Right kidney (tissue), 1 donor: ENCODE results near the gene PREX1.
"Not testable (repeated sequence)": the region's sequence is repeated elsewhere in the genome, so short reads cannot be mapped to it uniquely, and the experiment has no call there.

Experiments
- DNase-seq: peaks from one replicate; pipeline ENCODE4 v3.0.0-alpha.2; 2016

PREX1 gene

GRCh38 chr20:48791014-48791413 lies 36.8 kb downstream of the PREX1 start:
- no peak for DNase-seq

GRCh38 chr20:48790473-48791003 lies 37.3 kb downstream of the PREX1 start:
- no peak for DNase-seq

GRCh38 chr20:48789781-48790472 lies 37.9 kb downstream of the PREX1 start:
- no peak for DNase-seq

- DNase-seq = no peak
These were observed 38.6 kb downstream of the PREX1 start for GRCh38 chr20:48789185-48789668.

GRCh38 chr20:48788486-48789072 lies 39.2 kb downstream of the PREX1 start:
- DNase-seq = no peak

- no peak for DNase-seq
These were observed 39.9 kb downstream of the PREX1 start for GRCh38 chr20:48787861-48788375.

GRCh38 chr20:48786951-48787705 lies 40.7 kb downstream of the PREX1 start:
- DNase-seq = no peak

- DNase-seq = no peak
These were observed 42.0 kb downstream of the PREX1 start for GRCh38 chr20:48785801-48786200.

GRCh38 chr20:48785256-48785655 lies 42.5 kb downstream of the PREX1 start:
- DNase-seq = no peak

- DNase-seq = no peak
These were observed 43.5 kb downstream of the PREX1 start for GRCh38 chr20:48784273-48784641.

GRCh38 chr20:48783533-48784272 lies 44.1 kb downstream of the PREX1 start:
- DNase-seq = no peak

GRCh38 chr20:48782901-48783308 lies 44.9 kb downstream of the PREX1 start:
- no peak for DNase-seq

- no peak for DNase-seq
These were observed 45.7 kb downstream of the PREX1 start for GRCh38 chr20:48782053-48782452.

- no peak for DNase-seq
These were observed 46.2 kb downstream of the PREX1 start for GRCh38 chr20:48781634-48782033.

GRCh38 chr20:48779435-48779834 lies 48.4 kb downstream of the PREX1 start:
- DNase-seq = no peak

GRCh38 chr20:48777821-48778220 lies 50.0 kb downstream of the PREX1 start:
- DNase-seq = no peak

GRCh38 chr20:48777005-48777404 lies 50.8 kb downstream of the PREX1 start:
- DNase-seq = no peak

- DNase-seq = no peak
These were observed 51.5 kb downstream of the PREX1 start for GRCh38 chr20:48776306-48776705.

- DNase-seq = not testable (repeated sequence)
These were observed 52.3 kb downstream of the PREX1 start for GRCh38 chr20:48775545-48775944.

GRCh38 chr20:48774696-48775095 lies 53.1 kb downstream of the PREX1 start:
- no peak for DNase-seq

GRCh38 chr20:48773837-48774418 lies 53.9 kb downstream of the PREX1 start:
- no peak for DNase-seq
